HCT116 (cell line): ENCODE measurements around the gene DRG2. TPM values are rescaled to one million over a fixed set of nuclear protein-coding genes. Genes with fewer than 3 reads are reported as not detected.

Experiments
- ATAC-seq: fragments of 200-7000 bp; cut with Tn5 transposase; 2 replicates; pipeline ENCODE4 v1.9.1; 2020; ENCODE audit warnings: mild to moderate bottlenecking, moderate library complexity
- BruUV-seq: library from RNA; stranded (reverse); fragments of 400-500 nt; replicated peaks from 2 replicates; lab custom pipeline; 2021; lab: Mats Ljungman, UMichigan
- CTCF ChIA-PET: fragments of 300-600 bp; sonication (Branson Sonifier 250); formaldehyde crosslinking; loops from one replicate; lab custom pipeline; 2021; ENCODE audit warnings: antibody characterized with exemption; lab: Charles Lee
- POLR2A ChIA-PET: fragments of 300-600, 350-600 bp; sonication (Branson Sonifier 250); formaldehyde crosslinking; loops from one replicate; lab custom pipeline; 2021; ENCODE audit warnings: antibody characterized with exemption; lab: Charles Lee
- RAD21 ChIA-PET, 2 experiments: fragments of 300-600 bp; sonication (Branson Sonifier 250); formaldehyde crosslinking; loops; one replicate each; lab custom pipeline; 2023; ENCODE audit warnings: low total read pairs in 2 of 2; ENCODE audit not compliant: uncharacterized antibody in 2 of 2, unreplicated experiment in 2 of 2, low non-redundant PET in 1 of 2; lab: Charles Lee
- DNase-seq: peaks from one replicate; pipeline ENCODE4 v3.0.0-alpha.2; 2010; ENCODE audit warnings: low read depth, low spot score
- H2AFZ ChIP-seq: fragments of 200-600 bp; shearing (Covaris generic), sonication (generic); 2 replicates; pipeline ENCODE4 v1.6.1; 2017; ENCODE audit warnings: low read depth, mixed run types, mixed read lengths, antibody characterized with exemption, low read length; ENCODE audit not compliant: poor library complexity, severe bottlenecking
- H3K27ac ChIP-seq: 2 replicates; pipeline ENCODE4 v1.5.1; 2012; ENCODE audit warnings: low read depth, low read length
- H3K27me3 ChIP-seq: fragments of 200-600 bp; sonication (generic); 2 replicates; pipeline ENCODE4 v1.6.1; 2016; ENCODE audit warnings: mixed run types, low read length, mixed read lengths; ENCODE audit not compliant: insufficient read depth
- H3K36me3 ChIP-seq, 2 experiments: fragments of 200-500 bp in 1 of 2; fragments of 200-600 bp in 1 of 2; sonication (Bioruptor generic) in 1 of 2; sonication (generic) in 1 of 2; 2 replicates each; pipeline versions ENCODE4 v1.5.1 to v1.6.1; 2014 to 2016; ENCODE audit warnings: low read length in 2 of 2, inconsistent platforms in 1 of 2, mixed read lengths in 1 of 2, mixed run types in 1 of 2; ENCODE audit not compliant: insufficient read depth in 2 of 2, control insufficient read depth in 1 of 2
- H3K4me1 ChIP-seq, 2 experiments: fragments of 200-600 bp in 1 of 2; sonication (generic) in 1 of 2; 2 replicates each; pipeline versions ENCODE4 v1.5.1 to v1.6.1; 2012 to 2017; ENCODE audit warnings: low read length in 2 of 2, inconsistent platforms in 1 of 2, mild to moderate bottlenecking in 1 of 2, mixed read lengths in 1 of 2, mixed run types in 1 of 2, moderate library complexity in 1 of 2; ENCODE audit not compliant: insufficient read depth in 2 of 2, control insufficient read depth in 1 of 2
- H3K4me2 ChIP-seq: fragments of 200-600 bp; sonication (generic); 2 replicates; pipeline ENCODE4 v1.6.1; 2017; ENCODE audit warnings: mixed run types, low read length, mixed read lengths
- H3K4me3 ChIP-seq, 2 experiments: fragments of 200-600 bp in 1 of 2; sonication (generic) in 1 of 2; replicated peaks in 1 of 2; 2 replicates each; pipeline ENCODE4 v1.5.1; 2011 to 2016; ENCODE audit warnings: low read length in 2 of 2, control low read depth in 1 of 2, low read depth in 1 of 2, mild to moderate bottlenecking in 1 of 2, mixed read lengths in 1 of 2, mixed run types in 1 of 2
- H3K79me2 ChIP-seq: fragments of 200-600 bp; sonication (generic); 2 replicates; pipeline ENCODE4 v1.6.1; 2017; ENCODE audit warnings: mild to moderate bottlenecking, mixed run types, low read length, moderate library complexity, mixed read lengths; ENCODE audit not compliant: insufficient read depth
- H3K9ac ChIP-seq: fragments of 200-600 bp; sonication (generic); 2 replicates; pipeline ENCODE4 v1.6.1; 2016; ENCODE audit warnings: low read length, mixed read lengths
- H3K9me2 ChIP-seq: fragments of 200-600 bp; sonication (generic), shearing (Covaris generic); 2 replicates; pipeline ENCODE4 v1.6.1; 2017; ENCODE audit warnings: mixed run types, mild to moderate bottlenecking, moderate library complexity; ENCODE audit not compliant: insufficient read depth
- H3K9me3 ChIP-seq, 2 experiments: fragments of 200-500 bp in 1 of 2; fragments of 200-600 bp in 1 of 2; sonication (Bioruptor generic) in 1 of 2; sonication (generic) in 1 of 2; 2 replicates each; pipeline ENCODE4 v1.6.1; 2014 to 2017; ENCODE audit warnings: low read length in 2 of 2, mixed read lengths in 2 of 2, inconsistent platforms in 1 of 2, low read depth in 1 of 2, mild to moderate bottlenecking in 1 of 2, mixed run types in 1 of 2, moderate library complexity in 1 of 2; ENCODE audit not compliant: control insufficient read depth in 1 of 2, insufficient read depth in 1 of 2
- H4K20me1 ChIP-seq: fragments of 200-600 bp; sonication (generic), shearing (Covaris generic); 2 replicates; pipeline ENCODE4 v1.6.1; 2017; ENCODE audit warnings: mixed run types, mild to moderate bottlenecking, moderate library complexity; ENCODE audit not compliant: insufficient read depth
- CBX3 ChIP-seq: IDR thresholded peaks from 2 replicates; pipeline ENCODE4 v1.6.1; 2012; ENCODE audit warnings: low read depth
- CEBPB ChIP-seq: IDR thresholded peaks from 2 replicates; pipeline ENCODE4 v1.6.1; 2012; ENCODE audit warnings: low read depth
- EGR1 ChIP-seq: IDR thresholded peaks from 2 replicates; pipeline ENCODE4 v1.6.1; 2012; ENCODE audit warnings: low read depth
- ELF1 ChIP-seq: IDR thresholded peaks from 2 replicates; pipeline ENCODE4 v1.6.1; 2012; ENCODE audit warnings: low read depth, borderline replicate concordance
- EZH2 ChIP-seq: fragments of 200-600 bp; sonication (generic); IDR thresholded peaks from 2 replicates; pipeline ENCODE4 v1.6.1; 2017; ENCODE audit warnings: antibody characterized with exemption, mixed run types
- FOSL1 ChIP-seq: IDR thresholded peaks from 2 replicates; pipeline ENCODE4 v1.6.1; 2012; ENCODE audit warnings: low read depth
- JUND ChIP-seq: IDR thresholded peaks from 2 replicates; pipeline ENCODE4 v1.6.1; 2012
- POLR2A ChIP-seq: IDR thresholded peaks from 2 replicates; pipeline ENCODE4 v1.7.0; 2011; ENCODE audit warnings: borderline replicate concordance; ENCODE audit not compliant: insufficient read depth, insufficient read length; ENCODE audit errors: extremely low read depth
- POLR2AphosphoS5 ChIP-seq: IDR thresholded peaks from 2 replicates; pipeline ENCODE4 v1.6.1; 2011; ENCODE audit warnings: mild to moderate bottlenecking, low read depth, low read length, moderate library complexity
- RAD21 ChIP-seq: IDR thresholded peaks from 2 replicates; pipeline ENCODE4 v1.6.1; 2012; ENCODE audit warnings: low read depth, mild to moderate bottlenecking
- SIN3A ChIP-seq: IDR thresholded peaks from 2 replicates; pipeline ENCODE4 v1.6.1; 2012; ENCODE audit warnings: low read depth
- SP1 ChIP-seq: IDR thresholded peaks from 2 replicates; pipeline ENCODE4 v1.6.1; 2012; ENCODE audit warnings: low read depth
- SRF ChIP-seq: IDR thresholded peaks from 2 replicates; pipeline ENCODE4 v1.6.1; 2012; ENCODE audit warnings: low read depth
- YY1 ChIP-seq: IDR thresholded peaks from 2 replicates; pipeline ENCODE4 v1.6.1; 2011; ENCODE audit warnings: low read length, low read depth, moderate library complexity, mild to moderate bottlenecking; ENCODE audit not compliant: insufficient replicate concordance; ENCODE audit errors: extremely low read depth
- ZFX ChIP-seq: fragments of 450-650 bp; IDR thresholded peaks from 2 replicates; pipeline ENCODE4 v1.6.1; 2017
- intact Hi-C: fragments of 100-400 bp; cut with micrococcal nuclease; formaldehyde crosslinking; loops from 2 replicates; pipeline ENCODE4 v1.10.0; 2022
- total RNA-seq: library from RNA; stranded (reverse); gene quantifications from one replicate; pipeline ENCODE4 v1.2.1, GENCODE V29; 2021; ENCODE audit not compliant: unreplicated experiment
- TF ChIP-seq, protein P1 (sequence below): IDR thresholded peaks from 2 replicates; pipeline ENCODE4 v1.6.1; 2012; ENCODE audit warnings: low read depth
- TF ChIP-seq, protein P2 (sequence below), 3 experiments: fragments of 200-600 bp in 1 of 3; sonication (generic) in 1 of 3; IDR thresholded peaks in 2 of 3; conservative IDR thresholded peaks in 1 of 3; 2 replicates each; pipeline ENCODE4 v1.5.1; 2012 to 2017; ENCODE audit warnings: low read depth in 2 of 3, low read length in 2 of 3, antibody characterized with exemption in 1 of 3, borderline replicate concordance in 1 of 3, control low read depth in 1 of 3, mild to moderate bottlenecking in 1 of 3, mixed read lengths in 1 of 3, mixed run types in 1 of 3, moderate library complexity in 1 of 3; ENCODE audit not compliant: insufficient read depth in 1 of 3
- TF ChIP-seq, protein P3 (sequence below): IDR thresholded peaks from 2 replicates; pipeline ENCODE4 v1.6.1; 2012
- TF ChIP-seq, protein P4 (sequence below): IDR thresholded peaks from 2 replicates; pipeline ENCODE4 v1.6.1; 2011; ENCODE audit warnings: mild to moderate bottlenecking, low read length, moderate library complexity; ENCODE audit not compliant: insufficient replicate concordance; ENCODE audit errors: extremely low read depth
- TF ChIP-seq, protein P5 (sequence below): IDR thresholded peaks from 2 replicates; pipeline ENCODE4 v1.6.1; 2012

DRG2 gene
- total RNA-seq, 1 experiment from 2014 or later, result 41.0 TPM

DNA sequence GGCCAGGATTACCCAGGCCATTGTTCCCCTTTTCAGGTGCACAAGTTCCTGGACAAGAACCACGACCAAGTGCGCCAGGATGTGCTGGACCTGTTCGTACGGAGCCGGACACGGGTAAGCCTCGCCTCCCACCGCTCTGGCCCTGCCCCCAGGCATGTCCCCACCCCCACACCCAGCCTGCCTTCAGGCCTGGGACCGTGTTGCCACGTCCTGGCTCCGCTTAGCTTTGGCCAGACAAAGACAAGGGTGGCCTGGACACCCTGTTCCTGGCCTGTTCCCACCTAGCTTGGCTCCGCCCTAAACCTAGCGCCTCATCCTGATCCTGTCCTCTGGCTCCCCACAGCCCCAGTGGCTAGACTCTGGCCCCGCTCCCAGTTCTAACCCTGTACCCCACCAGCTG, 51.8 kb downstream of the DRG2 start:
- Histone ChIP-seq H3K9me3 (no peaks in the 10 kb centered on the region), H3K4me2 (no peak overlapping the region), H3K27me3 (no peaks in the 10 kb centered on the region), H3K4me1 (no peaks in the 10 kb centered on the region), H2AFZ (no peak overlapping the region), H3K4me3 (no peak overlapping the region), H3K9ac (no peak overlapping the region), H4K20me1 (no peaks in the 10 kb centered on the region), H3K27ac (no peak overlapping the region; the same call in 1 of the 2 replicates), H3K36me3 (no peaks in the 10 kb centered on the region), H3K79me2 (no peaks in the 10 kb centered on the region), H3K9me2 (no peaks in the 10 kb centered on the region)
- no peak for ATAC-seq
- no peak for DNase-seq
- ChIA-PET RAD21 (no interaction called here), CTCF (interaction anchor here (1.4 to 5.7 kb wide), 2 partner anchors 9 to 14 kb away, joined by 3 to 27 read pairs; no protein-coding TSS in a partner anchor), POLR2A (interaction anchor here (1.0 kb wide), 1 partner anchor 15 kb away, joined by 3 read pairs; no protein-coding TSS in a partner anchor)
- TF ChIP-seq POLR2A (no peak), ELF1 (no peak), SP1 (no peak), CEBPB (no peak), ZFX (no peak), POLR2AphosphoS5 (no peak), EZH2 (no peak), RAD21 (no peak), FOSL1 (no peak), CBX3 (no peak), JUND (no peak), YY1 (no peak), SRF (no peak), SIN3A (no peak), EGR1 (no peak)
- TF ChIP-seq, protein P1, sequence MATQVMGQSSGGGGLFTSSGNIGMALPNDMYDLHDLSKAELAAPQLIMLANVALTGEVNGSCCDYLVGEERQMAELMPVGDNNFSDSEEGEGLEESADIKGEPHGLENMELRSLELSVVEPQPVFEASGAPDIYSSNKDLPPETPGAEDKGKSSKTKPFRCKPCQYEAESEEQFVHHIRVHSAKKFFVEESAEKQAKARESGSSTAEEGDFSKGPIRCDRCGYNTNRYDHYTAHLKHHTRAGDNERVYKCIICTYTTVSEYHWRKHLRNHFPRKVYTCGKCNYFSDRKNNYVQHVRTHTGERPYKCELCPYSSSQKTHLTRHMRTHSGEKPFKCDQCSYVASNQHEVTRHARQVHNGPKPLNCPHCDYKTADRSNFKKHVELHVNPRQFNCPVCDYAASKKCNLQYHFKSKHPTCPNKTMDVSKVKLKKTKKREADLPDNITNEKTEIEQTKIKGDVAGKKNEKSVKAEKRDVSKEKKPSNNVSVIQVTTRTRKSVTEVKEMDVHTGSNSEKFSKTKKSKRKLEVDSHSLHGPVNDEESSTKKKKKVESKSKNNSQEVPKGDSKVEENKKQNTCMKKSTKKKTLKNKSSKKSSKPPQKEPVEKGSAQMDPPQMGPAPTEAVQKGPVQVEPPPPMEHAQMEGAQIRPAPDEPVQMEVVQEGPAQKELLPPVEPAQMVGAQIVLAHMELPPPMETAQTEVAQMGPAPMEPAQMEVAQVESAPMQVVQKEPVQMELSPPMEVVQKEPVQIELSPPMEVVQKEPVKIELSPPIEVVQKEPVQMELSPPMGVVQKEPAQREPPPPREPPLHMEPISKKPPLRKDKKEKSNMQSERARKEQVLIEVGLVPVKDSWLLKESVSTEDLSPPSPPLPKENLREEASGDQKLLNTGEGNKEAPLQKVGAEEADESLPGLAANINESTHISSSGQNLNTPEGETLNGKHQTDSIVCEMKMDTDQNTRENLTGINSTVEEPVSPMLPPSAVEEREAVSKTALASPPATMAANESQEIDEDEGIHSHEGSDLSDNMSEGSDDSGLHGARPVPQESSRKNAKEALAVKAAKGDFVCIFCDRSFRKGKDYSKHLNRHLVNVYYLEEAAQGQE, result no peak
- TF ChIP-seq, protein P2, sequence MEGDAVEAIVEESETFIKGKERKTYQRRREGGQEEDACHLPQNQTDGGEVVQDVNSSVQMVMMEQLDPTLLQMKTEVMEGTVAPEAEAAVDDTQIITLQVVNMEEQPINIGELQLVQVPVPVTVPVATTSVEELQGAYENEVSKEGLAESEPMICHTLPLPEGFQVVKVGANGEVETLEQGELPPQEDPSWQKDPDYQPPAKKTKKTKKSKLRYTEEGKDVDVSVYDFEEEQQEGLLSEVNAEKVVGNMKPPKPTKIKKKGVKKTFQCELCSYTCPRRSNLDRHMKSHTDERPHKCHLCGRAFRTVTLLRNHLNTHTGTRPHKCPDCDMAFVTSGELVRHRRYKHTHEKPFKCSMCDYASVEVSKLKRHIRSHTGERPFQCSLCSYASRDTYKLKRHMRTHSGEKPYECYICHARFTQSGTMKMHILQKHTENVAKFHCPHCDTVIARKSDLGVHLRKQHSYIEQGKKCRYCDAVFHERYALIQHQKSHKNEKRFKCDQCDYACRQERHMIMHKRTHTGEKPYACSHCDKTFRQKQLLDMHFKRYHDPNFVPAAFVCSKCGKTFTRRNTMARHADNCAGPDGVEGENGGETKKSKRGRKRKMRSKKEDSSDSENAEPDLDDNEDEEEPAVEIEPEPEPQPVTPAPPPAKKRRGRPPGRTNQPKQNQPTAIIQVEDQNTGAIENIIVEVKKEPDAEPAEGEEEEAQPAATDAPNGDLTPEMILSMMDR (IDR thresholded peaks at IDR 0.05 in 2 of 3, conservative IDR thresholded peaks at IDR 0.05 in 1 of 3; ENCODE audit: borderline replicate concordance in 1 of 3, insufficient read depth in 1 of 3, low read depth in 2 of 3, low read length in 2 of 3), result no peak
- TF ChIP-seq, protein P3, sequence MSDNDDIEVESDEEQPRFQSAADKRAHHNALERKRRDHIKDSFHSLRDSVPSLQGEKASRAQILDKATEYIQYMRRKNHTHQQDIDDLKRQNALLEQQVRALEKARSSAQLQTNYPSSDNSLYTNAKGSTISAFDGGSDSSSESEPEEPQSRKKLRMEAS, result no peak
- TF ChIP-seq, protein P4, sequence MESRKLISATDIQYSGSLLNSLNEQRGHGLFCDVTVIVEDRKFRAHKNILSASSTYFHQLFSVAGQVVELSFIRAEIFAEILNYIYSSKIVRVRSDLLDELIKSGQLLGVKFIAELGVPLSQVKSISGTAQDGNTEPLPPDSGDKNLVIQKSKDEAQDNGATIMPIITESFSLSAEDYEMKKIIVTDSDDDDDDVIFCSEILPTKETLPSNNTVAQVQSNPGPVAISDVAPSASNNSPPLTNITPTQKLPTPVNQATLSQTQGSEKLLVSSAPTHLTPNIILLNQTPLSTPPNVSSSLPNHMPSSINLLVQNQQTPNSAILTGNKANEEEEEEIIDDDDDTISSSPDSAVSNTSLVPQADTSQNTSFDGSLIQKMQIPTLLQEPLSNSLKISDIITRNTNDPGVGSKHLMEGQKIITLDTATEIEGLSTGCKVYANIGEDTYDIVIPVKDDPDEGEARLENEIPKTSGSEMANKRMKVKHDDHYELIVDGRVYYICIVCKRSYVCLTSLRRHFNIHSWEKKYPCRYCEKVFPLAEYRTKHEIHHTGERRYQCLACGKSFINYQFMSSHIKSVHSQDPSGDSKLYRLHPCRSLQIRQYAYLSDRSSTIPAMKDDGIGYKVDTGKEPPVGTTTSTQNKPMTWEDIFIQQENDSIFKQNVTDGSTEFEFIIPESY, result no peak
- TF ChIP-seq, protein P5, sequence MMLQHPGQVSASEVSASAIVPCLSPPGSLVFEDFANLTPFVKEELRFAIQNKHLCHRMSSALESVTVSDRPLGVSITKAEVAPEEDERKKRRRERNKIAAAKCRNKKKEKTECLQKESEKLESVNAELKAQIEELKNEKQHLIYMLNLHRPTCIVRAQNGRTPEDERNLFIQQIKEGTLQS, result no peak
- intact Hi-C loops, result no loop called here
- BruUV-seq, result no TSS peak
